Lower lobe of right lung (tissue), 2 donors: ENCODE measurements around the gene FN3KRP. TPM values are rescaled to one million over a fixed set of nuclear protein-coding genes. Genes with fewer than 3 reads are reported as not detected.
"Not testable (repeated sequence)": the region's sequence is repeated elsewhere in the genome, so short reads cannot be mapped to it uniquely, and the experiment has no call there.

Experiments
- ATAC-seq, 2 donors: fragments of 200-7000 bp; cut with Tn5 transposase; one replicate each; pipeline ENCODE4 v1.9.1; 2020 to 2022; ENCODE audit warnings: mild to moderate bottlenecking in 2 of 2, moderate library complexity in 2 of 2
- DNase-seq: peaks from one replicate; pipeline ENCODE4 v3.0.0-alpha.2; 2020
- H3K27ac ChIP-seq: fragments of 200-600 bp; one replicate; pipeline ENCODE4 v1.8.0; 2022
- H3K27me3 ChIP-seq: fragments of 200-600 bp; one replicate; pipeline ENCODE4 v1.8.0; 2022; ENCODE audit warnings: low read depth
- H3K36me3 ChIP-seq: fragments of 200-600 bp; one replicate; pipeline ENCODE4 v1.8.0; 2022; ENCODE audit warnings: mild to moderate bottlenecking
- H3K4me1 ChIP-seq: fragments of 200-600 bp; one replicate; pipeline ENCODE4 v1.8.0; 2022
- H3K4me3 ChIP-seq: fragments of 200-600 bp; one replicate; pipeline ENCODE4 v1.8.0; 2022; ENCODE audit warnings: mild to moderate bottlenecking
- H3K9me3 ChIP-seq: fragments of 200-600 bp; one replicate; pipeline ENCODE4 v1.8.0; 2022
- intact Hi-C: fragments of 100-400 bp; cut with DNase I; formaldehyde crosslinking; loops from one replicate; pipeline ENCODE4 v1.11.0; 2022
- total RNA-seq: library from RNA; stranded (reverse); fragmentation: NEBNext Ultra II Directional; extraction: Animal tissue kit (Norgen Biotek cat#: 25700); gene quantifications from one replicate; pipeline ENCODE4 v1.2.1, GENCODE V29; 2021
- TF ChIP-seq, protein P1 (sequence below): fragments of 200-600 bp; IDR thresholded peaks from one replicate; pipeline ENCODE4 v1.8.0; 2022; ENCODE audit warnings: antibody characterized with exemption, mild to moderate bottlenecking
- donor health status: DM: no; HTN: yes; CAD: no; lungs with severe emphysema.

Gene FN3KRP
- total RNA-seq, 1 donor from 2014 or later: 28.1 TPM

DNA sequence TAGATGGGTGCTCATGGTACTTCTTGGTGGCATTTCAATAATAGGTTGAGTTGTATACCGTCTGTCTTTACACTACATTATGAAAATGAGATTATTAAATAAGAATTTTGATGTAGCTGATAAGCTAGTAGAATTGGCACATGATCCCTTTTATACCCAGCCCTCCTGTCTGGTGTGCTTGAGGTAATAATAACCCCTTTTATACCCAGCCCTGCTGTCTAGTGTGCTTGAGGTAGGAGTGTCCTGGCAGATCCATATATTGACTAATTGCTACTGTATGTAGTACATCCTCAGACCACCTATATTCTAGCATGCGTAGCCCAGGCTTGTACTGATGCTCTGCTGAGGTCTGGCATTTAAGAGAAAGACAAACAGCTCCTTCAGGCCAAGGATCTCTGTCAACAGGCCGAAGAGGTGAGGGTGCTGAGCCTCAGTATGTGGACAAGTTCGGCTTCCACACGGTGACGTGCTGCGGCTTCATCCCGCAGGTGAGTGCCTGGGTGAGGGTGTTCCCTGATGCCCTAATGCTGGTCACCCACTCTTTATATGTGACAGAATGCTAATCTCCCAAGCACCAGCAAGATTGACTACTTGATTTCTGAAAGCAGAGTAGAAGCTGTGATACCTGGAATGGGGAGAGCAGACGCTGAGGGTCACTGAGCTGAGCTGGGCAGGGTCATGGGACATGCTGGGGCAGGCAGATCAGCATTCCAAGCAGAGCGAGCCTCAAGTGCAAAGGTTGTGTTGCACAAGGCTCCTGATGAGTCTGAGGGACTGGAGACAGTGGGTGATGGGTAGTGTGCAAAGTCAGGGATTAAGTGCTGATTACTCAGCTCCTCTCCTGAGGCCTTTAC lies 24.6 kb downstream of the FN3KRP start:
- Histone ChIP-seq H3K36me3 (peaks cover 36% of the 10 kb centered on the region), H3K27me3 (no peaks in the 10 kb centered on the region), H3K27ac (no peak overlapping the region), H3K9me3 (peaks cover 4% of the 10 kb centered on the region), H3K4me1 (peaks cover 7% of the 10 kb centered on the region), H3K4me3 (no peak overlapping the region)
- TF ChIP-seq, protein P1, sequence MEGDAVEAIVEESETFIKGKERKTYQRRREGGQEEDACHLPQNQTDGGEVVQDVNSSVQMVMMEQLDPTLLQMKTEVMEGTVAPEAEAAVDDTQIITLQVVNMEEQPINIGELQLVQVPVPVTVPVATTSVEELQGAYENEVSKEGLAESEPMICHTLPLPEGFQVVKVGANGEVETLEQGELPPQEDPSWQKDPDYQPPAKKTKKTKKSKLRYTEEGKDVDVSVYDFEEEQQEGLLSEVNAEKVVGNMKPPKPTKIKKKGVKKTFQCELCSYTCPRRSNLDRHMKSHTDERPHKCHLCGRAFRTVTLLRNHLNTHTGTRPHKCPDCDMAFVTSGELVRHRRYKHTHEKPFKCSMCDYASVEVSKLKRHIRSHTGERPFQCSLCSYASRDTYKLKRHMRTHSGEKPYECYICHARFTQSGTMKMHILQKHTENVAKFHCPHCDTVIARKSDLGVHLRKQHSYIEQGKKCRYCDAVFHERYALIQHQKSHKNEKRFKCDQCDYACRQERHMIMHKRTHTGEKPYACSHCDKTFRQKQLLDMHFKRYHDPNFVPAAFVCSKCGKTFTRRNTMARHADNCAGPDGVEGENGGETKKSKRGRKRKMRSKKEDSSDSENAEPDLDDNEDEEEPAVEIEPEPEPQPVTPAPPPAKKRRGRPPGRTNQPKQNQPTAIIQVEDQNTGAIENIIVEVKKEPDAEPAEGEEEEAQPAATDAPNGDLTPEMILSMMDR: no peak
- intact Hi-C loops: no loop called here
- ATAC-seq (no peak), DNase-seq (peak; percentile 18)

GRCh38 chr17:82743344-82744219 lies 27.1 kb downstream of the FN3KRP start:
- ATAC-seq (peak in 1 of 2 donors; percentile 45), DNase-seq (peak; percentile 38)
- Histone ChIP-seq H3K27me3 (no peaks in the 10 kb centered on the region), H3K27ac (no peak overlapping the region), H3K36me3 (peaks cover 36% of the 10 kb centered on the region), H3K4me3 (no peak overlapping the region), H3K4me1 (no peaks in the 10 kb centered on the region), H3K9me3 (peaks cover 4% of the 10 kb centered on the region)
- TF ChIP-seq, protein P1: no peak
- intact Hi-C loops: no loop called here

DNA sequence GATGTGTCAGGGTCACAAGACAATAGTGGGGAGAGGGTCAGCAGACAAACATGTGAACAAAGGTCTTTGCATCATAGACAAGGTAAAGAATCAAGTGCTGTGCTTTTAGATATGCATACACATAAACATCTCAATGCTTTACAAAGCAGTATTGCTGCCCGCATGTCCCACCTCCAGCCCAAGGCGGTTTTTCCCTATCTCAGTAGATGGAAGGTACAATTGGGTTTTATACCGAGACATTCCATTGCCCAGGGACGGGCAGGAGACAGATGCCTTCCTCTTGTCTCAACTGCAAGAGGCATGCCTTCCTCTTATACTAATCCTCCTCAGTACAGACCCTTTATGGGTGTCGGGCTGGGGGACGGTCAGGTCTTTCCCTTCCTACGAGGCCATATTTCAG lies 28.2 kb downstream of the FN3KRP start:
- H3K27me3 ChIP-seq, H3K4me3 ChIP-seq, H3K4me1 ChIP-seq, ATAC-seq, H3K27ac ChIP-seq, intact Hi-C loops, H3K9me3 ChIP-seq: not testable (repeated sequence)
- H3K36me3 ChIP-seq: peaks cover 34% of the 10 kb centered on the region
- peak; percentile 17 for DNase-seq

DNA sequence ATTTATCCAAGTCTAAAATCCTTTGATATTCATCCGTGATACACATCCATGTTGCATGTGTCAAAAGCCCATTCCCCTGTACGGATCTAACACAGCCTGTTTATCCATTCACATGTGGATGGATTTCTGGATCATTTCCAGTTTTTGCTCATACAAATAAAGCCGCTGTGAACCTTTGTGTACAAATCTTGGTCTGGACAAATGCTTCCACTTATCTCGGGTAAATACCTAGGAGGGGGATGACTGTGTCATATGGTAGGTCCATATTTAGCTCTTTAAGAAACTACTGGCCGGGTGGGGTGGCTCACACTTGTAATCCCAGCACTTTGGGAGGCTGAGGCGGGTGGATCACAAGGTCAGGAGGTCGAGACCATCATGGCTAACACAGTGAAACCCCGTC lies 29.0 kb downstream of the FN3KRP start:
- no peaks in the 10 kb centered on the region for H3K27me3 ChIP-seq
- intact Hi-C loops: no loop called here
- no peak overlapping the region for H3K4me3 ChIP-seq
- no peaks in the 10 kb centered on the region for H3K4me1 ChIP-seq
- TF ChIP-seq, protein P1: no peak
- DNase-seq (peak; percentile 15), ATAC-seq (peak; percentile 42 to 71)
- H3K9me3 ChIP-seq: peaks cover 4% of the 10 kb centered on the region
- peaks cover 26% of the 10 kb centered on the region for H3K36me3 ChIP-seq
- H3K27ac ChIP-seq: peak overlapping the region; percentile 46

DNA sequence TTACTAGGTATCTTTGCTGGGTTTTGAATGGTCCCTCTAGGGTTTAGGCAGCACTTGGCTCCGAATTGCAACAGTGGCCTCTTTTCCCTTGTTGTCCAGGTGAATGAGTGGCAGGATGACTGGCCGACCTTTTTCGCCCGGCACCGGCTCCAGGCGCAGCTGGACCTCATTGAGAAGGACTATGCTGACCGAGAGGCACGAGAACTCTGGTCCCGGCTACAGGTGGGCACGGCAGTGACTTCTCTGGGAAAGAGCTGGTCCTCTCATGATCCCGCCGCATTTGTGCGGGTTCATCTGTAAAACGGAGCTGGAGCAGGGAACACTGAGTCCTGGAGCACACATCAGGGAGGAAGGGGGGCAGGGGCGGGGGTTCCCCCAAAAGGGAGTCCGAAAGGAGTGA lies 32.2 kb downstream of the FN3KRP start:
- Histone ChIP-seq H3K4me3 (no peak overlapping the region), H3K36me3 (no peaks in the 10 kb centered on the region), H3K9me3 (no peaks in the 10 kb centered on the region), H3K4me1 (peaks cover 13% of the 10 kb centered on the region), H3K27me3 (no peaks in the 10 kb centered on the region), H3K27ac (no peak overlapping the region)
- TF ChIP-seq, protein P1: no peak
- intact Hi-C loops: no loop called here
- DNase-seq (peak; percentile 38), ATAC-seq (no peak)
